Common myeloid progenitor, CD34-positive (primary cell): Measurements from ENCODE around the gene EBF4.
"Not testable (repeated sequence)": the region's sequence is repeated elsewhere in the genome, so short reads cannot be mapped to it uniquely, and the experiment has no call there.

Experiments used
- CTCF ChIA-PET: fragments of 350-600 bp; sonication (Branson Sonifier 250); formaldehyde crosslinking; loops from one replicate; lab custom pipeline; 2021; ENCODE audit warnings: antibody characterized with exemption; lab: Charles Lee
- POLR2A ChIA-PET: fragments of 350-600 bp; sonication (Branson Sonifier 250); formaldehyde crosslinking; loops from one replicate; lab custom pipeline; 2021; ENCODE audit warnings: antibody characterized with exemption; lab: Charles Lee
- DNase-seq, 3 donors: peaks; one replicate each; pipeline versions ENCODE4 v3.0.0 to v3.0.0-alpha.2; 2013
- H3K27ac ChIP-seq, 2 experiments: 1 replicate in 1 of 2; 2 replicates in 1 of 2; pipeline ENCODE4 v1.7.0; 2013; ENCODE audit warnings: inconsistent platforms in 2 of 2, low read length in 2 of 2, mild to moderate bottlenecking in 2 of 2, low read depth in 1 of 2, moderate library complexity in 1 of 2; ENCODE audit not compliant: severe bottlenecking in 2 of 2, insufficient read depth in 1 of 2, poor library complexity in 1 of 2
- H3K27me3 ChIP-seq, 5 experiments: replicated peaks in 2 of 5; 1 replicate in 3 of 5; 2 replicates in 2 of 5; pipeline versions ENCODE4 v1.6.1 to v1.7.0; 2013; ENCODE audit warnings: low read length in 4 of 5, mild to moderate bottlenecking in 2 of 5, moderate library complexity in 2 of 5, inconsistent platforms in 1 of 5; ENCODE audit not compliant: insufficient read depth in 5 of 5, control insufficient read depth in 4 of 5
- H3K36me3 ChIP-seq, 4 experiments: 1 replicate in 2 of 4; 2 replicates in 2 of 4; pipeline versions ENCODE4 v1.6.1 to v1.7.0; 2013; ENCODE audit warnings: low read length in 3 of 4, control low read depth in 1 of 4, mild to moderate bottlenecking in 1 of 4; ENCODE audit not compliant: control insufficient read depth in 4 of 4, insufficient read depth in 4 of 4
- H3K4me1 ChIP-seq, 4 experiments: 1 replicate in 3 of 4; 2 replicates in 1 of 4; pipeline versions ENCODE4 v1.6.1 to v1.7.1; 2013; ENCODE audit warnings: low read length in 3 of 4, mild to moderate bottlenecking in 3 of 4, control low read depth in 1 of 4, inconsistent platforms in 1 of 4, moderate library complexity in 1 of 4; ENCODE audit not compliant: control insufficient read depth in 4 of 4, insufficient read depth in 4 of 4; ENCODE audit errors: control extremely low read depth in 1 of 4
- H3K4me3 ChIP-seq, 7 experiments: 1 replicate in 4 of 7; 2 replicates in 3 of 7; pipeline versions ENCODE4 v1.5.1 to v1.7.0; 2013; ENCODE audit warnings: mild to moderate bottlenecking in 7 of 7, low read length in 6 of 7, moderate library complexity in 6 of 7, inconsistent platforms in 2 of 7, low read depth in 2 of 7, control low read depth in 1 of 7; ENCODE audit not compliant: insufficient read depth in 4 of 7, control insufficient read depth in 1 of 7; ENCODE audit errors: extremely low read depth in 1 of 7
- H3K9me3 ChIP-seq, 5 experiments: 1 replicate in 4 of 5; 2 replicates in 1 of 5; pipeline versions ENCODE4 v1.6.1 to v1.7.1; 2013; ENCODE audit warnings: low read length in 4 of 5, mild to moderate bottlenecking in 2 of 5, inconsistent platforms in 1 of 5, low read depth in 1 of 5, moderate library complexity in 1 of 5; ENCODE audit not compliant: control insufficient read depth in 4 of 5, insufficient read depth in 2 of 5; ENCODE audit errors: control extremely low read depth in 1 of 5
- WGBS: methylation state at CpG from one replicate; pipeline ENCODE4 v1.1.5; 2013; ENCODE audit not compliant: insufficient coverage; 5-methylcytosine and 5-hydroxymethylcytosine counted together

Gene EBF4

GRCh38 chr20:2673453-2673852 lies 19.1 kb upstream of the EBF4 start:
- peaks cover 0 to 2% (median 0%) of the 10 kb centered on the region in 5 experiments for H3K27me3 ChIP-seq
- no peaks in the 10 kb centered on the region for H3K4me1 ChIP-seq
- H3K9me3 ChIP-seq, result peaks cover 0 to 2% (median 0%) of the 10 kb centered on the region in 5 experiments
- no peak for DNase-seq
- WGBS, result 96% methylated on average over 3 of the region's 4 CpGs
- H3K4me3 ChIP-seq, result no peak overlapping the region
- CTCF ChIA-PET, result interaction anchor here (1.0 to 7.0 kb wide), 5 partner anchors 8 to 119 kb away, joined by 3 to 56 read pairs (median 3); no protein-coding TSS in a partner anchor
- POLR2A ChIA-PET, result interaction anchor here (0.6 kb wide), 1 partner anchor 148 kb away, joined by 3 read pairs; no protein-coding TSS in a partner anchor
- H3K36me3 ChIP-seq, result no peaks in the 10 kb centered on the region
- H3K27ac ChIP-seq, result no peak overlapping the region

DNA sequence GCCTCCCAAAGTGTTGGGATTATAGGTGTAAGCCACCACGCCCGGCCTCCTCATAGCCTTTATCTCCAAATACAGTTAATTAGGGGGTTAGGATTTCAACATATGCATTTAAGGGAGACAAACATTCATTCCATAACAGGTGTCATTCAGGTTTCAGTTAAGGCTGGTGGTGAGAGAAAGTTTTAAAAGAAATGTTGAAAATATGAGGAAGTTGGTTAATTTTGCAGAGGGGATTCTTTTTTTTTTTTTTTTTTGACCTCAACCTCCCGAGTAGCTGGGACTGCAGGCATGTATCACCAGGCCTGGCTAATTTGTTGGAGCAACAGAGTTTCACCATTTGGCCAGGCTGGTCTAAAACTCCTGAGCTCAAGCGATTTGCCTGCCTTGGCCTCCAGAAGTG lies 12.5 kb upstream of the EBF4 start:
- Histone ChIP-seq H3K27ac (no peak overlapping the region), H3K4me1 (peaks cover 2 to 12% (median 6%) of the 10 kb centered on the region in 4 experiments), H3K27me3 (no peaks in the 10 kb centered on the region), H3K4me3 (no peak overlapping the region), H3K9me3 (no peaks in the 10 kb centered on the region), H3K36me3 (no peaks in the 10 kb centered on the region)
- ChIA-PET CTCF (no interaction called here), POLR2A (no interaction called here)
- 86% methylated on average over 1 of the region's 4 CpGs for WGBS
- DNase-seq, result peak in 2 of 3 donors; percentile 49 to 57

GRCh38 chr20:2682040-2682439 lies 10.5 kb upstream of the EBF4 start:
- 87% methylated on average over 3 of the region's 3 CpGs for WGBS
- H3K27me3 ChIP-seq, CTCF ChIA-PET: not testable (repeated sequence)

DNA sequence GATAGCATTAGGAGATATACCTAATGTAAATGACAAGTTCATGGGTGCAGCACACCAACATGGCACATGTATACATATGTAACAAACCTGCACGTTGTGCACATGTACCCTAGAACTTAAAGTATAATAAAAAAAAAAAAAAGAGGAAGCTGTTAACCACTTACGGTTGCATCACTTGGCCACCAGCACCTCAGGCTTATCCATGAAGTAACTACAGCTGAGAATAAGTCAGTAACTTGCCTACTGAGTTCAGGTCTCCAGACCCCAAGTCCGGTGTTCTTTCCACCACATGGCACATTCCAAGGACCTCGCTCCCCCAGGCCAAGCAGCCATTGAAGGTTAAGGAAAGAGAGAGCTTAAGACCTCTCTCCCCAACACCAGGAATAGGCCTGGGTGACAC lies 7.8 kb upstream of the EBF4 start:
- POLR2A ChIA-PET, result interaction anchor here (0.6 kb wide), 1 partner anchor 147 kb away, joined by 3 read pairs; no protein-coding TSS in a partner anchor
- not testable (repeated sequence) for H3K27me3 ChIP-seq, H3K36me3 ChIP-seq, H3K27ac ChIP-seq, H3K4me3 ChIP-seq, H3K9me3 ChIP-seq
- peak; percentile 75 to 91 (median 89) for DNase-seq
- H3K4me1 ChIP-seq, result peaks cover 6 to 34% (median 24%) of the 10 kb centered on the region in 4 experiments
- WGBS, result no CpG with 5 or more reads among the region's 4 CpGs
- CTCF ChIA-PET, result interaction anchor here (0.9 to 5.6 kb wide), 11 partner anchors 11 to 168 kb away, joined by 3 to 56 read pairs (median 5); partner anchors contain the start of gene IDH3B

More at GRCh38 chr20:2682040-2682439, 10.5 kb upstream of the EBF4 start:
- H3K9me3 ChIP-seq, DNase-seq, H3K4me3 ChIP-seq, H3K27ac ChIP-seq, POLR2A ChIA-PET, H3K36me3 ChIP-seq: not testable (repeated sequence)
- peaks cover 2 to 20% (median 9%) of the 10 kb centered on the region in 4 experiments for H3K4me1 ChIP-seq

DNA sequence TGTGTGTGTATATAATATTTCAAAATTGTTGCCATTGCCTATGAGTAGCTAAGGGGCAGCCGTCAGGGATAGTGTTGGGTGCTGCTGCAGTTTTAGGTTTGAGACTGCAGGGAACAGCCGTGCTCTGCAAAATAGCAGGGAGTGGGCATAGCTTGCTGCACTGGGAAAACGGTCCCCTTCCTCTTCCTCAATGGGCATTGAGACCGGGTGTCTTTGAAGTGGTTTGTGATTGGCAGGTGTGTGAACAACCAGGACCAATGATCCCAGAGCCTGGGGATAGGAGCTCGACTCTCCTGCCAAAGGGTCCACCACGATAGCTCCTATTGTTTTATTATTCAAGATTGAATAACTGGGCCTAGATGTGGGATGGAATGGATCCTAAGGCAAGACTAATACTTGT lies 5.1 kb upstream of the EBF4 start:
- no peaks in the 10 kb centered on the region for H3K36me3 ChIP-seq
- peaks cover 0 to 21% (median 8%) of the 10 kb centered on the region in 5 experiments for H3K27me3 ChIP-seq
- H3K4me1 ChIP-seq, result peaks cover 6 to 38% (median 29%) of the 10 kb centered on the region in 4 experiments
- ChIA-PET CTCF (interaction anchor here (0.7 to 5.6 kb wide), 24 partner anchors 12 to 314 kb away, joined by 3 to 56 read pairs (median 6); partner anchors contain the start of gene IDH3B), POLR2A (interaction anchor here (1.0 to 1.5 kb wide), 2 partner anchors 19 to 65 kb away, joined by 3 to 4 read pairs; no protein-coding TSS in a partner anchor)
- H3K9me3 ChIP-seq, result no peaks in the 10 kb centered on the region
- 67% methylated on average over 3 of the region's 6 CpGs for WGBS
- DNase-seq, result no peak
- H3K27ac ChIP-seq, result no peak overlapping the region
- H3K4me3 ChIP-seq, result peak overlapping the region in 2 of 7 experiments; percentile 34 to 64

DNA sequence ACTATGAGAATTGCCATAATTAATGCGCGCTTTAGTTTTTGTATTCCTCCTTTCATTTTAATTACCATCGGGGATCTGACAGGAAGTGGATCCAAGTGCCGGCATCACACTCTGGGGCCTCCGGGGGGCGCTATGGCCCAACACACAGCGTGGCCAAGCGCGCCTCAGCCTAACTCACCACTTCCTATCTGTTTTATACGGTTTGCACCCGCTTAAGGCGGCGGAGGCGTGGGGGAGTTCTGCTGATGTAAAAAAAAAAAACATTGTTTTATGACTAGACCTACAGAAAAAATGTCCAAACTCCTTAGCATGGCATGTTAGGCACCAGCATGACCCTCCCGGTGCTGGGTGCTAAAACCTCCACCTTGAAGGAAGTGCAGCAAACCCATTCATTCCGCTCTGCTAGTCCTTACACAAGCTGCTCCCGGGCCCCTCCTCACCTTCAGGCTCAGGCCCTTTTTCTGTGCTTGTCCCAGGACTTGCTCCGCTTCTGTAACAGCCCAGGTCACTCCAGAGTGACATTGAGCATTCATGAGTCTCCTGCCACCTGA lies 4.5 kb upstream of the EBF4 start:
- no peak overlapping the region for H3K27ac ChIP-seq
- CTCF ChIA-PET, result interaction anchor here (0.7 to 5.6 kb wide), 27 partner anchors 11 to 313 kb away, joined by 3 to 56 read pairs (median 5); partner anchors contain the start of gene IDH3B
- H3K4me1 ChIP-seq, result peaks cover 6 to 38% (median 29%) of the 10 kb centered on the region in 4 experiments
- POLR2A ChIA-PET, result interaction anchor here (1.0 to 1.5 kb wide), 2 partner anchors 19 to 64 kb away, joined by 3 to 4 read pairs; no protein-coding TSS in a partner anchor
- 10% methylated on average over 17 of the region's 18 CpGs for WGBS
- H3K4me3 ChIP-seq, result peak overlapping the region in 2 of 7 experiments; percentile 34 to 64
- no peaks in the 10 kb centered on the region for H3K36me3 ChIP-seq
- peak; percentile 76 to 93 (median 92) for DNase-seq
- peaks cover 0 to 21% (median 8%) of the 10 kb centered on the region in 5 experiments for H3K27me3 ChIP-seq
- H3K9me3 ChIP-seq, result no peaks in the 10 kb centered on the region

GRCh38 chr20:2690213-2690612 lies 2.4 kb upstream of the EBF4 start:
- ChIA-PET POLR2A (no interaction called here), CTCF (interaction anchor here (0.7 to 4.1 kb wide), 9 partner anchors 9 to 65 kb away, joined by 3 to 45 read pairs (median 8); no protein-coding TSS in a partner anchor)
- no peaks in the 10 kb centered on the region for H3K9me3 ChIP-seq
- no peak overlapping the region for H3K27ac ChIP-seq
- H3K4me3 ChIP-seq, result no peak overlapping the region
- no peaks in the 10 kb centered on the region for H3K36me3 ChIP-seq
- DNase-seq, result no peak
- peaks cover 0 to 42% (median 19%) of the 10 kb centered on the region in 5 experiments for H3K27me3 ChIP-seq
- H3K4me1 ChIP-seq, result peaks cover 4 to 45% (median 30%) of the 10 kb centered on the region in 4 experiments
- 43% methylated on average over 1 of the region's 3 CpGs for WGBS
